ENCODE results near the gene FUT9.

DNA sequence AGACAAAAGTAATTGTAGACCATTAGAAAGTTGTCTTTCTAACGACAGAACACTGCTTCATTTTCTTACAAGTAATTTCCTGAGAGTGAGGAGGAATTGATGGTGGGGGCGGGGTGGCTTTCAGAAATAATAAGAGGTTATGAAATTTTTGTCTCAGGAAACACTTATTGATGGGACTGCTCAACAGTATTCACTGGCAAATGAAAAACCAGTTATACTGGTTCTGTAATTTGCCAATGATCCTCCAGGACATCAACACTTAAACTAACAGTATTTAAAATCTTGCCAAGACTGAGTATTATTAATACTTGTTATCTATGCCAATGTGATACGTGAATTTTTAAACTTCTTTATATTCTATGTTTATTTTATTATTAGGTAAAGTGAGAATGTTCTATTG, 41.8 kb upstream of the FUT9 start:
- TF ChIP-seq, protein P1, sequence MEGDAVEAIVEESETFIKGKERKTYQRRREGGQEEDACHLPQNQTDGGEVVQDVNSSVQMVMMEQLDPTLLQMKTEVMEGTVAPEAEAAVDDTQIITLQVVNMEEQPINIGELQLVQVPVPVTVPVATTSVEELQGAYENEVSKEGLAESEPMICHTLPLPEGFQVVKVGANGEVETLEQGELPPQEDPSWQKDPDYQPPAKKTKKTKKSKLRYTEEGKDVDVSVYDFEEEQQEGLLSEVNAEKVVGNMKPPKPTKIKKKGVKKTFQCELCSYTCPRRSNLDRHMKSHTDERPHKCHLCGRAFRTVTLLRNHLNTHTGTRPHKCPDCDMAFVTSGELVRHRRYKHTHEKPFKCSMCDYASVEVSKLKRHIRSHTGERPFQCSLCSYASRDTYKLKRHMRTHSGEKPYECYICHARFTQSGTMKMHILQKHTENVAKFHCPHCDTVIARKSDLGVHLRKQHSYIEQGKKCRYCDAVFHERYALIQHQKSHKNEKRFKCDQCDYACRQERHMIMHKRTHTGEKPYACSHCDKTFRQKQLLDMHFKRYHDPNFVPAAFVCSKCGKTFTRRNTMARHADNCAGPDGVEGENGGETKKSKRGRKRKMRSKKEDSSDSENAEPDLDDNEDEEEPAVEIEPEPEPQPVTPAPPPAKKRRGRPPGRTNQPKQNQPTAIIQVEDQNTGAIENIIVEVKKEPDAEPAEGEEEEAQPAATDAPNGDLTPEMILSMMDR (conservative IDR thresholded peaks at IDR 0.05; ENCODE audit: low read length) = no peak
- TF ChIP-seq EZH2phosphoT487 (IDR thresholded peaks at IDR 0.05; ENCODE audit: borderline replicate concordance, low read depth, low read length) = no peak
